Measurements from ENCODE around the gene TRAF3IP3. TPM values are rescaled to one million over a fixed set of nuclear protein-coding genes. Genes with fewer than 3 reads are reported as not detected.
A peak's percentile ranks its signal among the peaks of the same experiment; 100 is the strongest.

TRAF3IP3 gene
- total and polyA plus RNA-seq, 2 experiments from 2014 or later: 0.99 to 1.3 TPM

- Histone ChIP-seq H3K4me1 (ENCODE audit: low read depth) (peaks cover 18% of the 10 kb centered on the region), H3K27me3 (no peaks in the 10 kb centered on the region), H3K4me3 (no peak overlapping the region), H3K27ac (no peak overlapping the region), H3K9me3 (ENCODE audit: low read depth) (no peaks in the 10 kb centered on the region), H3K36me3 (no peaks in the 10 kb centered on the region)
- DNase-seq (ENCODE audit: low read depth in 1 of 2, low spot score in 1 of 2): no peak
- TF ChIP-seq, protein P1, sequence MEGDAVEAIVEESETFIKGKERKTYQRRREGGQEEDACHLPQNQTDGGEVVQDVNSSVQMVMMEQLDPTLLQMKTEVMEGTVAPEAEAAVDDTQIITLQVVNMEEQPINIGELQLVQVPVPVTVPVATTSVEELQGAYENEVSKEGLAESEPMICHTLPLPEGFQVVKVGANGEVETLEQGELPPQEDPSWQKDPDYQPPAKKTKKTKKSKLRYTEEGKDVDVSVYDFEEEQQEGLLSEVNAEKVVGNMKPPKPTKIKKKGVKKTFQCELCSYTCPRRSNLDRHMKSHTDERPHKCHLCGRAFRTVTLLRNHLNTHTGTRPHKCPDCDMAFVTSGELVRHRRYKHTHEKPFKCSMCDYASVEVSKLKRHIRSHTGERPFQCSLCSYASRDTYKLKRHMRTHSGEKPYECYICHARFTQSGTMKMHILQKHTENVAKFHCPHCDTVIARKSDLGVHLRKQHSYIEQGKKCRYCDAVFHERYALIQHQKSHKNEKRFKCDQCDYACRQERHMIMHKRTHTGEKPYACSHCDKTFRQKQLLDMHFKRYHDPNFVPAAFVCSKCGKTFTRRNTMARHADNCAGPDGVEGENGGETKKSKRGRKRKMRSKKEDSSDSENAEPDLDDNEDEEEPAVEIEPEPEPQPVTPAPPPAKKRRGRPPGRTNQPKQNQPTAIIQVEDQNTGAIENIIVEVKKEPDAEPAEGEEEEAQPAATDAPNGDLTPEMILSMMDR (IDR thresholded peaks at IDR 0.05; ENCODE audit: low read depth, low read length): no peak
These were observed 18.7 kb upstream of the TRAF3IP3 start for GRCh38 chr1:209737118-209737505.

DNA sequence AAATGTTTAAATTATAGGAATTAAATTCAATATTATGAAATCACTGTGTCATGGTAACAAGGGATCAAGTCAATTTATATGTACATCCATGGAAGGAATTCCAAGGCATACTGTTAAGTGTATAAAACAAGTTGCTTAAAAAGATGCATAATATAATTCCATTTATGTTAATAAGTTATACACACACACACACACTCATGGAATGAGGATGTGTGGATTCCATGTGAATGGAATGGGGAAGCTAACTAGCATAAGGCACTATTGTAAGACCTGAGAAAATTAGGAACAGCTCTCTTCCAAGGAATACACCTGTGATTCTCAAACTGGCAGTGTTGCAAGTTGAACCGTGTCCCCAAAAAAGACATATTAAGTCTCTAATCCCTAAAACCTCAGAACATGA is 17.6 kb upstream of the TRAF3IP3 start:
- TF ChIP-seq, protein P1 (IDR thresholded peaks at IDR 0.05; ENCODE audit: low read depth, low read length): no peak
- Histone ChIP-seq H3K27me3 (no peaks in the 10 kb centered on the region), H3K4me3 (no peak overlapping the region), H3K4me1 (ENCODE audit: low read depth) (peaks cover 25% of the 10 kb centered on the region), H3K9me3 (ENCODE audit: low read depth) (no peaks in the 10 kb centered on the region), H3K27ac (no peak overlapping the region), H3K36me3 (no peaks in the 10 kb centered on the region)
- no peak for DNase-seq (ENCODE audit: low read depth in 1 of 2, low spot score in 1 of 2)

GRCh38 chr1:209741193-209741592 is 14.7 kb upstream of the TRAF3IP3 start:
- Histone ChIP-seq H3K4me1 (ENCODE audit: low read depth) (peaks cover 28% of the 10 kb centered on the region), H3K4me3 (no peak overlapping the region), H3K9me3 (ENCODE audit: low read depth) (no peaks in the 10 kb centered on the region), H3K36me3 (no peaks in the 10 kb centered on the region), H3K27me3 (no peaks in the 10 kb centered on the region), H3K27ac (peak overlapping the region; percentile 82)
- TF ChIP-seq, protein P1 (IDR thresholded peaks at IDR 0.05; ENCODE audit: low read depth, low read length): no peak
- DNase-seq (ENCODE audit: low read depth in 1 of 2, low spot score in 1 of 2): no peak

- peak overlapping the region; percentile 82 for H3K27ac ChIP-seq
- peak in 1 of 2 donors; percentile 65 for DNase-seq (ENCODE audit: low read depth in 1 of 2, low spot score in 1 of 2)
- no peak overlapping the region for H3K4me3 ChIP-seq
- TF ChIP-seq, protein P1 (IDR thresholded peaks at IDR 0.05; ENCODE audit: low read depth, low read length): no peak
- H3K36me3 ChIP-seq: no peaks in the 10 kb centered on the region
- H3K9me3 ChIP-seq (ENCODE audit: low read depth): no peaks in the 10 kb centered on the region
- H3K27me3 ChIP-seq: no peaks in the 10 kb centered on the region
- peaks cover 29% of the 10 kb centered on the region for H3K4me1 ChIP-seq (ENCODE audit: low read depth)
These were observed 14.0 kb upstream of the TRAF3IP3 start for GRCh38 chr1:209741889-209742288.

DNA sequence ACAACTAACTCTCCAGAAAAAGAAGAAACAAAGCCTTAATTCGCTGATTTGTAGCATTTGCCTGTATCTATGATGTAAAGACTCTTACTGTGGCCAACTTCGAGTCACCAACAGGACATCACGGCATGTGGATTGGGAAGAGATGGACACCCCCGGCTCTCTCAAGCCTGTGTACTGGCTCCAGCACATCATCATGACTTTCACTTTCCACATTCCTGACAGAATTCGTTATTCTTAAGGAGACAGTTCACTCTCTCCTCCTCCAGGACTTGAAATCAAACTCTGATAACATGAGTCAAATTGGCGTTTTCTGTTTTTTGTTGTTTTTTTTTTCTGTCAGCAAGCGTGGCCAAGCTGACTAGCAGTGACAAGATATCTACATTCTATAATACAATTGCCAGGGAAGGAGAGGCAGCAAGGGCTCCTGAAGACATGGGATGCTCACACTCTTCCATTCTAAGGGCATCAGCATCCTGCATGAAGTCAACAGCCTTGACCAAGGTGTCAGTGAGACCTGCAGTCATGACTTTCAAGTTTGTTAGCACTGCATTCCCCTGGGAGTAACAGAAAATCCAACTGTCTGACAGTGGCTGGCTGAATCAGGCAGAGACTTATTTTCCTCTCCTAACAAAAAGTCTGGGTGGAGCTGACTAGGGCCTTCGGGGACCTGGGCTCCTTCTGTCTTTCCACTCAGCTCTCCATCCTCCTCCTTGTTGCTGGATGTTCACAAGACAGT is 13.3 kb upstream of the TRAF3IP3 start:
- Histone ChIP-seq H3K27me3 (no peaks in the 10 kb centered on the region), H3K36me3 (no peaks in the 10 kb centered on the region), H3K4me3 (no peak overlapping the region), H3K27ac (peak overlapping the region; percentile 82), H3K4me1 (ENCODE audit: low read depth) (peaks cover 36% of the 10 kb centered on the region), H3K9me3 (ENCODE audit: low read depth) (no peaks in the 10 kb centered on the region)
- TF ChIP-seq, protein P1 (IDR thresholded peaks at IDR 0.05; ENCODE audit: low read depth, low read length): no peak
- DNase-seq (ENCODE audit: low read depth in 1 of 2, low spot score in 1 of 2): peak in 1 of 2 donors; percentile 67
